Glomerular visceral epithelial cell (primary cell): ENCODE results near the gene ACY1.

Source experiments
- DNase-seq: peaks from one replicate; pipeline ENCODE4 v3.0.0-alpha.2; 2016; ENCODE audit errors: extremely low spot score

Gene ACY1

DNA sequence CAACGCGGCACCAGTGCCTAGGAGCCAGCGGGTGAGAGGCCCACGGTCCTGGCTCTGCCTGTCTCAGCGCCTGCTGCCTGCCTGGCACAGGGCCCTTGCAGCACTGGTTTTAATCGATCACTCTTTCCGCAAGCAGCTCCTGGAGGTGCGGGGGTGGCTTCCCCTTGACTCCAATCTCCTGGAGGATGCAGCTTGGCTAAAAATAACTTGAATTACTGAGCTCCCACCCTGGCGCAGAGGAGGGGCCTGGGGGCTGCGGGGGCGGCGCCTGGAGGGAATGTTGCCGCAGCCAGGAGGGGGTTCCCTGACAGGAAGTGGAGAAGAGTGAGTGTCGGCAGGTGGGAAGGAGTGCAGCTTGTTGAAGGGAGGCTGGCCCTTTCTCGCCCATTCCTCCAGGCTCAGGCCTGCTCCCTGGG, 22.2 kb downstream of the ACY1 start:
- peak; percentile 38 for DNase-seq

DNA sequence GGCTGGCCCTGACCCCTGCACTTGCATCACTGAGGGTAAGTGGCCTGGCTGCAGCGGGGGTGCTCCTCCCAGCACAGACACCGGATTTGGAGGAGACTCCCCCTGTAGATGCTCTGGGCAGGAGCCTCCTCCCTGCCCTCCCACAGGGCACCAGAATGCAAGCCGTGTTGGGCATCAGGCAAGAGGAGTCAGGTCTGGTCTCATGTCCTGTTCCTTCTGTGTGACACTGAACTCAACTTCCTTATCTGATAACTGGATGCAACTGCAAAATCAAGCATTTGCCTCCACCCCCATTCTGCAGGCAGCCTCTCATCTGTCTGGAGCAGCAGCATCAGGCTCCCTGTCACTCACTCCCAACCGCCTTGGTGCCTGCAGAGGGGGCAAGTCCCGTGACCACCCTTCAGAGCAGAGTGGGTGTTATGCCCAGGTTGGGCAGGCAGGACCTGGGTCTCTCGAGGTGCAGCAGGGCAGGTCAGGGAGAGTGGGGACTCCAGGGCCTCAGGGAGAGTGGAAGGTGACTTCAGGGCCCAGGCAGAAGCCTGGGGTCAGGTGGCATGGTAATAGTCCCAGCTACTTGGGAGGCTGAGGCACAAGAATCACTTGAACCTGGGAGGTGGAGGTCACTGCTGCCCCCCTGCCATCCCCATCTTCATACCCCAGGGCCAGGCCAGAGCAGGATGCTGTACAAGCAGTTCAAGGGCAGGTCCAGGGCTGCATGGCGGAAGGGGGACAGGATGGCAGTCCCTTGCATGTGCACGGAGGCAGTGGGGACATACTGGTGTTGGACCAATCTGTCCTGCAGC, 22.9 kb downstream of the ACY1 start:
- no peak for DNase-seq

DNA sequence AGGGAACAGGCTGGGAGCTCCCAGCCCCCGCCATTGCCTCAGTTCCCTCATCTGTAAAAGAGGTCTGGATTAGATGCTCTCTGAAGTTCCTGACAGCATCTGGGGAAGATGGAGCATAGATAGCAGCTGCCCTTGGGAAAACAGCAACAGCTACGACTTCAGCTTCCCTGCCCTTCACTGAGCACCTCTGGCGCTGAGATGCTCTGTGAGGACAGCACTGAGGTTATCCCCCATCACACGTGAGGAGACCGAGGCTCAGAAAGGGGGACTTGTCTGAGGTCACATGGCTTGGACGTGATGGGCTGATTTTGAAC, 23.4 kb downstream of the ACY1 start:
- DNase-seq, result no peak

DNA sequence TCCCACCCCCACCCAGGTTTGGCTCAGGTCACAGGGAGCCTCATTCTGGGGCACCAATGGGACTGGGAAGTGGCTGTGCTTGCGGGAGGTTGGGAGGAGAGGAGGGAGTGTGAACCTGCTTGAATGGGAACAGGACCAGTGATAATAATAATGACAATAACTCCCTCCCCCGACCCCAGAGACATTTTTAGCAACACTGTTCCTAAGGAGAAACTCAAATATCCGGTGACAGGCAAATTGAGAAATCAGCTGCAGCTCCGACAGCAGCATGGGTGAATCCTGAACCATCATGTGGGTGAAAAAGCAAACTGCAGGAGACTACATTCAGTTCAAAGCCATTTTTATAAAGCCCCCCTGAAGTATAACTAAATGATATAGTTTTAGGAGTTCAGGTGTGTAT, 24.0 kb downstream of the ACY1 start:
- DNase-seq, result no peak

DNA sequence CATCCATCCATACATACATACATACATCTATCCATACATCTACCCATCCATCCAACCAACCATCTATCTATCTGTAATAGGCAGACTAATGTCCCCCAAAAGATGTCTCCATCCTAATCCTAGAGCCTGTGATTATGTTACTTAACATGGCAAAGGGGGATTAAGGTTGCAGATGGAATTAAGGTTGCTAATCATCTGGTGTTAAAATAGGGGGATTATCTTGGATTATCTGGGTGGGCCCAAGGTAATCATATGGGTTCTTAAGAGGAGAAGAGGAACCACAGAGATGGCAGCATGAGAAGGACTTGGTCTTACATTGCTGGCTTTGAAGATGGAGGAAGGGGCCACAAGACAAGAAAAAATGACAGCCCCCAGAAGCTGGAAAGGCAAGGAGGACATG, 27.1 kb downstream of the ACY1 start:
- DNase-seq, result no peak

DNA sequence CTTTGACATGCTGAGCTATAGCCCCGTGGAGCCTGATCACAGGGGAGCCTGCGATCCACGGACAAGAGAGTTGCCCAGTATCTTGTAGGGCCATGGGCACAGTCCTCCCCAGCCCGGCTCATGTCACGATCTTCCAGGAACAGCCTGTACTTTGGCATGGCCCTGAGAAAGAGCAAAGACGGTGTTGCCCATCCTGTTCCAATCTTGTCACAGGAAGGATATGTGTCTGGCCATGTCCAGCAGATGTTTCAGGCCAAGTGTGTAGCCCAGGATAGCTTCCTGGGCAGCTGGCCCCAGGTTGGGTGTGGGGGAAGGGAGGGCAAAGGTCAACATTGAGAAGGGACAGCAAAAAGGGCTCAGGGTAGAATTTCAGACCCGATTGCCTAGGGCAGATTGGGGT, 29.4 kb downstream of the ACY1 start:
- no peak for DNase-seq

DNA sequence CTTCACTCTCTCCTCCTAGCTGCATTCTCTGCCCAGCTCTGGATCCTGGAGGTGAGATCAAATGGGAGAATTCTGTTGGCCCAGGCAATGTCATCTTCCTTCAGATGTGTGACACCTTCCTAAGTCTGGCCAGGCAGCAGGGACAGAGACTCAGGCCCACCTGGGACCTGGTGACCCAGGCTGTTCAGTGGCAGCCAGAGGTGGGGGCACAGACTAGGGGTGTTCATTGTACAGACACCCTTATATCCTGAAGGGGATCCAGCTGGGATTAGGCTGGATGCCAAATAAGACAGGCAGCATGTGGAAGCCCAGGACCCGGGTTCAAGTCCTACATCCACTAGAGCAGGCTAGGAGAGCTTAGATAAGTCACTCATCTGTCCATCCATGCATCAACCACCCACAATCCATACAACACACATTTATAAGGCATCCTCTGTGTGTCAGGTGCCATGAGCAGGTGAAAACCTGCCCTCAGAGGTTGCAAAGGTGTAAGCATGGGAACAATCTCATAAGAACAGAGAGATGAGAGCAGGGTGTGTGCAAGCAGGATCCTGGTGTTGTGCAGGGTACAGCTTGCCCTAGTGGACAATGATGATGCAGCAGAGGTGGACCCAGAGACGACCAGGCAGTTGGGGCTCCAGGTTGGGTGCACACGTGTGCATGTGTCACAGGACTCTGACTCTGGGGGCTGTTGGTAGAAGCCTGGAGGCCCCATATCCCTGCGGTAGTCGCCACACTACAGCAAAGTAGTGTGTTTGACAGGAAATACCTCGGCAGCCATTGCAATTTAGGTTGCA, 30.7 kb downstream of the ACY1 start:
- no peak for DNase-seq

DNA sequence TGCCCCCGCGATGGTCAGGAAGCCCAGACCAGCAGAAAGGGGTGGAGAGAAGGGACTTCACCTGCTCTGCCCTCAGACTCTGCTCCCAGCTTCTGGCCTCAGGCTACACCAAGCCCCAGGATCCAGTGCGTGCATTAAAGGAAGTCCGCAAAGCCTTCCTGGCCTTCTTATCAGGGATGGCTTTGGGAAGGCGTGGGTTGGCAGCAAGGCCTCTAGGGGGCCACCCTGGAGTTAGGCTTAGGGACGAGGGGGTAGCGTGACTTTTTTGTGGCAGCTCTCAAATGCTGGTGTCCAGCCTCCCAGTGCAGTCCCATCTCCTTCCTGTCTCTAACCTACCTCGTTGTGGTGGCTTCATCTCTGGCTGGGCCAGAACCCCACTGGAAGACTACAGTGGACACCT, 31.3 kb downstream of the ACY1 start:
- no peak for DNase-seq

DNA sequence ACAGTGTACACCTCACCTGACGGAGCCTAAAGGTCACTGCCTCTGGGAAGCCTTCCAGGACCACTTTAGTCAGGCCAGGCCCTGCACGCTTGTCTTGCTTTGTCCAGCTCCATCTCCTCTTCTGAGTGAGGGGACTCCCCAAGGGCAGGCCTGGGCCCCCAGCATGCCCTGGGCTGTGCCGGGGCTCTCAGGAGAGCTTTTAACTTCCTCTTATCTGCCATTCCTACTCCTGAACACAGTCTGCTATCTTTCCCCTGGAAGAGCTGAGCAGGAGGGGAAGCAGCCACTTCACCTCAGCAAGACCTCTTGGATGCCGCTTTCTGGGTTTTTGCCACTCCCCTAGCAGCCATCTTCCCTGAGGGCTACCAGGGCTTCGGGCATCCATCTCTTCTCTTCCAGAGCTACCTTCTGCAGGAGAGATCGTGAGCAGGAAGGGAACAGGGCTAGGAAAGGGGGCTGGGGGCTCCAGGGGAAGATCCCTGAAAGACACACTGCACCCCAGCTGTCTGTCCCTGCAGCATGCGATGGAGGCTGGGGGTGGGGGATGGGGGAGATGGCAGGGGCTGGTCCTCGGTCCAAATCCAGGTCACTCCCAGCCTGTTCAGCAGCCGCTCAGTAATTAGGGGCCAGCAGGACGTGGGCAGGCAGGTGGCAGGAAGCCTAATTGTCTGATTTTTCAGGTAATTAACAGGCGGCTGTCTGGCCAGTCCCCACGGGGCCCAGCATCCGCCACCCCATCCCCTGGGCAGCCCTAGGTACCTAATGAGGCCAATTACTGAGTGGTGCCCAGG, 32.3 kb downstream of the ACY1 start:
- no peak for DNase-seq

DNA sequence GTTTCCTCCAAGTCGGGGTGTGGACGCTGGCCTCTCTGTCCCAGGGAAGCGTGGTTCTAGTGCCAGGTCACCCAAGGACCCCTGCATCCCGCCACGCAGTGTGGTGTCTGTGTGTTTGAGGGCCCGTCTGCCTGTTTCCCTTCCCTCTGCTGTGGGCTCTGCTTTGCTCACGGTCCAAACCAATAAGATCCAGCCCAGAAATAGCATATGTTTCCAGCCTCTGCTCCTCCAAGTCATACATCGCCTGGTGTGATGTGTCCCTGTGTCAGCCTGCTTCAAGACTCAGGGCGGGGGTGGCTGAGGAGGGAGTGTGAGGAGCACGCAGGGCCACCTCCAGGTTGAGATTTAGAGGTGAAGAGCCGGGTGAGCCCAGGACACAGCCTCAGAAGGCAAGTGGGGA, 34.3 kb downstream of the ACY1 start:
- DNase-seq, result no peak

DNA sequence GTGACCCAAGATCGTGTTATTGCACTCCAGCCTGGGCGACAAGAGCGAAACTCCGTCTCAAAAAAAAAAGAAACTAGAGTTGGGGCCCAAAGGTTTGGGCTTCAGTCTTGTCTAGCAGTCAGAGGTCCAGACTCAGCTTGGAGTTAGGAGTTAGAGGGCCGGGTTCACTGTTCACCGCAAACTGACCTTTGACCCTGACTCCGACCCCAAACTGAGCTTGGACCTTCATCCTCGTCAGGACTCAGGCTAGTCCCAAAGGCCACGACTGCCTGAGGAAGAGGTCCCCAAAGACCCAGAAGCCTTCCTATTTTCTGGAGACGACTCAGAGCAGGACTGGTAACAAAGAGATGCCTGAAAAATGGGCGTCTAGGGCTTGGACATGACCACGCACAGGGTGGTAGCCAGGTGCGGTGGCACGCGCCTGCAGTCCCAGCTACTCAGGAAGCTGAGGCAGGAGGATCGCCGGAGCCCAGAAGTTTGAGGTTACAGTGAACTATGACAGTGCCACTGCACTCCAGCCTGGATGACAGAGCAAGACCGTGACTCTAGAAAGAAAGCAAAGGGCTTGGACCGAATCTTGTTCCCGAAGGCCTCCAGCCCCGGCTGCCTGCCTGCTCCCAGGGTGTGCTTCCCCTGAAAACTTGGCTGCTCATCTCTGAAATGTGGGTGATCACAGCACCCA, 35.1 kb downstream of the ACY1 start:
- DNase-seq, result no peak

DNA sequence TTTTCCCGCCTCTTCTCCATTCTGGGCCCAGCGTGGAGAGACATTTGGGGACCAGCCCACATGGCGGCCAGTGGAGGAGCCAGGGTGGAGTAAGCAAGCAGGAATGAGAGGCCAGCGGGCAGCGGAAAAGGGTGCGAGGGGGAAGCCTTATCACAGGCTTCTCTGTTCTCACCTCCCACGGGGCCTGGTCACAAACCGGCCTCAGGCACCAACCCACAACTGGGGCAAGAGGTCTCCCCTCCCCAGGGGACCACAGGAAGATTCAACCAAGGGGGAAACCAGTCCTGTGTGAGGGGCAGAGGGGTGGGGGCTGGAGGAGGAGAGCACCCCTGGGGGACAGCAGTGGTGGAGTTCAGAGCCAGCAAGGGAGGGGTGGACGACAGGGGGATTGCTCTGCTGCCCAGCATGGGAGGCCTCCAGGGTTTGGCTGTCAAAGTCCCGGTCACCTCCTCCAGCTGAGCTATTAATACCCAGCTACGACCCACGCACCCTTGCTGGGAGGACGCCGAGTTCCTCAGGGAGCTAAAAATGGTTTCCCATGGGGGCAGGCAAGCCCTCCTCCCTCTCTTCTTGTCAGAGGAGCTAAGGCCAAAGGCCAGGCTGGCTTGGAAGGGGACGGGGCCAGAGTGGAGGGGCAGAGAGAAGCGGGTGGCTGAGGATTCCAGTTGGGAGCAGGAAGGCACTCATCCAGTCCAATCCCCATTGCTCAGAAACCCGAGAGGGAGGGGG, 36.2 kb downstream of the ACY1 start:
- no peak for DNase-seq

DNA sequence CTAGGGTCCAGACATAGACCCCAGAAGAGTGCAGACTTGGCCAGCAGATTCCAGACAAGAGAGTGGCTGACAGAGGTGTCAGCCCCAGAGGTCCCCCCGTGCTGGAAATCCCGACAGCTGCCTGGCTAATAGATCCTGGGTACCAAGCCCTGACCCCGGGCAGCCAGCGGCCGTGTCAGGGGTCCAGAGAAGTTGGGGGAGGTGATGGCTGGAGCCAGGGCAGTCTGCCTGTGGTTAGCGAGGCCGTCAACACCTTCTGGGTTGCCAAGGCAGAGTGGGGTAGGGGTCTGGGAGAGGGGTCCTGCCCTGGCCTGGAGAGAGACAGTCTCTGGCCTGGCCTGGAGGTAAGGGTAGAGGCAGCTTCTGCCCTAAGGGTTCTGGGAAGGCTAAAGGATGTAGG, 37.5 kb downstream of the ACY1 start:
- DNase-seq, result no peak

DNA sequence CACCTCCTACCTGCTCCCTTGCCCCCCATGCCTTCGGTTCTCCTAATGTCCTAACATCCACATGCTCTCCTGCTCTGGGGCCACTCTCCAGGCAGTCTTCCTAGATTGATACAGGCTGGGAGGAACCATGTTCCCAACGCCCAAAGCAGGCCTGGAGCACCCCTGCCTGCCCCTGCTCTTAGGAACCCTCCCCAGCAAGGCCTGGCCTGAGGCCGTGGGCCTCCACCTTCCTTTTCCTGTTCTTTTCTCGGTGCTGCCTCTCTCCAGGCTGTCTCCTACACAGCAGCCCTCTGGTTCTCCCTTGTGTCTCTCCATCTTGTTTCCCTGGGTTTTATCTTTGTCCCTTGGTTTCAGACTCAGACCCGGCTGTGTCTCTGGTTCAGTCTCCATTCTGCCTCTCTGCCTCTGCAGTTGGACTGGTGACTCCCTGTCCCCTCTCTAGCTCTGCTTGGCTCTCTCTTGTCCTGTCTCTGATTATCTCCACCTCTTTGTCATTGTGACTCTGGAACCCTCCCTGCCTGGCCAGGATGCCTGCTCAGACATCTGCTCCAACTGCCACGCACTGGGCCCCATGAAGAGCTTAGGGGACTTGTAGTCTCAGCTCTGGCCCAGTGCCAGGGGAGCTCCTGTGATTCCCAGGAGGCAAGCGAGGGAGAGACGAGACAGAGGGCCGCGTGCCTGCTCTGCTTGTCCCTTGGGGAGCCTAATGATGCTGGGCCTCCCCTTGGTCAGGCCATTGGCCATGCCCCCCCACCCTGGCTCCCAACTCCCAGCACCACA, 38.3 kb downstream of the ACY1 start:
- DNase-seq, result no peak

DNA sequence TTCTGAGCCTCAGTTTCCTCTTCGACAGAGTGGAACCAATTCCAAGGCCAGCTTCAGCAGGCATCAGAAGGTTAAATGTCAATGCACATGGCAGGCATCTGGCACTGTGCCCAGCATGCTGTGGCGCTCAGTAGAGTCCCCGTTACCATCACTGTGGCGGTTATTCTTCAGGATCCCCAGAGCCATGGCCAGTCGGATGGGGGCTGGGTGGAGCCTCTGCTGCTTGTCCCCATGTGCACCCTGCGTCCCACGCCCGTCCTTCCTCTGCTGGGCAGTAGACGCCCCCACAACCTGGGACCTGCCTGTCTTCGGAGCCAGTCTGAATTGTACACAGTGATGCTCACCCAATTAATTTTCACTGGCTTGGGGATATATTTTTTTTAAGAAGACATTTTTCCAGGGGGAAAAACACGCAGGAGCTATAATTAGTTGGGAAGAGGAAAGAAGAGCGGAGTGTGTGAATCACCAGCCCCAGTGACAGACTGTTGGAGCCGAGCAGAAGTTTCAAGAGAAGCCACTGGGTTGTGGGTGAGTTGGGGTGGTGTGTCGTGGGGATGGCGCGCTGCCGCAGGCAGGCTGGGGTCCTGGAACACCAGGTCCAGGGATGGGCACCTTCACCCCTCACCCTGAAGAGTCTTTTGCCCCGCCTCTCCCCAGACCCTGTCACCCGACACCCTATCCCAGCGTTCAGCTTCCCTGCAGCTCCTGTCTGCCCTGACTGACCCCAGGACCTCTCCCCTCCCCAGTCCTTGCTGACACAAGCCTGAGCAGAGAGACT, 39.2 kb downstream of the ACY1 start:
- no peak for DNase-seq

DNA sequence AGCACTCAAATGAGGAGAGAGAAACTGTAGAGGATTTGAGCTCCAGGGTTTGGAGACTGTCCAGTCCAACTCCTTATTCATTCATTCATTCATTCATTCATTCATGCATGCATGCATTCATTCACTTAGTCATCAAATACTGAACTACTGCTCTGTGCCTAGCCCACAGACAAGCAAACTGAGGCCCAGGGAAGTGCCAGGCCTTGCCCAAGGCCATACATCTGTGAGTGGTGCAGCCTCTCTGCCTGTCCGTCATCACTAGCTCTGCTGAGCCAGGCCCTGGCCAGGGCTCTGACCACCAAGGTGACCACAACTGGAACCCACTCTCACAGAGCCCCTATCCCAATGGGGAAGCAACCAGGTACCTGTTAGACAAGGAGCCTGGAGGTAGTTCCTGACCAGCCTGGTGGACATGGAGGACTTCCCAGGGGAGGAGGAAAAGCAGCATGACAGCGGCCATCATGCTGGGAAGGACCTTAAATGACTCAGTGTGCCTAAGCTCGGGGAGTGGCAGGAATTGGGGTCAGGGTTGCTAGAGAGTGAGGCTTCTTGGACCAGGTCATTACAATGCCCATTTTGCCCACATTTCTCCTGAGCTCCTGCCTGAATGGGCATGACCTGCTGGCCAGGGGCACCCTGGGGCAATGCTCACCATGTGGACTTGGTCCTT, 39.9 kb downstream of the ACY1 start:
- DNase-seq, result no peak

DNA sequence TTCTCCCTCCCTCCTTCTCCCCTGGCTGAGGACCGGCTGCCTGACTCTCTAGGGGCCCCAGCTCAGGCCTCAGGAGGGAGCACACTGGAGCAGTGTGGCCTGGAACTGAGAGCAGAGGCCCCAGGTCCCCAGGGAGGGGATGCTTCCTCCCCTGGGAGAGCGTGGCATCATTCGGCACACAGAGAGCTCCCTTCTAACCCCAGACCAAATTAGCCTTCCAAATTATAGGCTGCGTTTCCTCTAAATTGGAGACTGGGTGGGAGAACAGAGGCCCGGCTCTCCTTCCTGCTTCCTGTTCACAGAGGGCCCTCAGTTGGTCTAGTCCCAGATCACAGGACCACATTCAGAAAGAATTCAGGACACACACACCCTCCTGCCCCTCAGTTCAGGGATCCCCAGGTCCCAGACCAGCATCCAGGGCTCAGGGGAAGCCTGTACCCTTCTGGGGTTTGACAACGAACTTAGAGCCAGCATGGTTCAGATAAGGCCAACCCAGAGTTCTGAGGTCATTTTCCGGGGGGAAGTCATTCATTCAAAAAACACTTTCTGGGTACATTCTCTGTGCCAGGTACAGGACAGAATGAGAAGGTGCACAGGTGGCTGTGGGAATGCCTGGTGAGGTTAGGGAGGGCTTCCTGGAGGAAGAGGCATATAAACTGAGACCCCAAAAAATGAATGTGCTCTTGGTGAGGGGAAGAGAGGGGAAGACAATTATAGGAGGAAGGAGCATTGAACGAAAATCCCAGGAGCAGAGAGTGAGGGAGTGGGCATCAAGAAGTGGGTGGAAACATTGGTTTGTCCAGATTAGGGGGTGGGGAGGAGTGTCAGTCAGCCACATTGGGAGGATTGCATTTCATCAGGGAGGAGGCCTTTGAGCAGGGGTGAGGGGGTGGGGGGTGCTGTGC, 40.8 kb downstream of the ACY1 start:
- no peak for DNase-seq

DNA sequence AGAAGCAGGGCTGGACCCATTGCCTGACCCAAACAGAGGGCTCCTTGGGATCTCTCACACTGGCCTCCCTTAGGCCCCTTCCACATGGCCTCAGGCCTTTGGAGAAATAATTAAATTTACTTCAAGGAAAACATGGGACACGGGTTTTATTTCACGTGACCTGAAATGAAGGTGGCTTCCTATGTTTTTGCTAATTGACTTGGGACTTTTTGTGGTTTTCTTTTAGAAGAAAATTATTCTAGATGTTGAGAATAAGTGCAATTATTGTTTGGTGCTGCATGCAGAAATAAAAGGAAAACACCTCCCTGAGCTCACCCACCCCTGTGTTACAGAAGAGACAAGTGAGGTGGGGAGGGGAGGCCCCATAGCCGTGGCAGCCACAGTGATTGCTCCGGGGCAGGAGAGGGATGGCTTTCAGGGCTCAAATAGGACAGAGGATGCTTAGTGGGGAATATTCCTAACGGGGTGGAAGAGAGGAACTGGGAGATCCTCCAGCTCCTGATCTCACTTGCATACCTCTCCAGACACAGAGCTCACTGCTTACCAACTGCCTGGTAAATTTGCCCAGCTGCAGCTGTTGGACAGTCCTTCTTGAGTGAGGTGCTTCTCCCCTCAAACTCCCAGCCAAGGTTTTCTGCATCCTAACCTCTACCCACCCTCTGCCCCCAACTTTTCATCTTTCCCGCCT, 41.6 kb downstream of the ACY1 start:
- DNase-seq, result no peak
